A549 (cell line): ENCODE results near the gene IL22RA2. TPM values are rescaled to one million over a fixed set of nuclear protein-coding genes. Genes with fewer than 3 reads are reported as not detected.

Experiments used
- ATAC-seq, 2 experiments: fragments of 200-7000 bp in 1 of 2; fragments of >200 bp in 1 of 2; cut with Nextera tagmentation in 1 of 2; cut with Tn5 transposase in 1 of 2; 3 replicates each; pipeline versions ENCODE4 v1.8.0 to v1.9.1; 2018 to 2020; ENCODE audit warnings: mild to moderate bottlenecking in 1 of 2, moderate library complexity in 1 of 2
- CTCF ChIA-PET: fragments of 300-600 bp; sonication (Branson Sonifier 250); formaldehyde crosslinking; extraction: SDS; loops from one replicate; lab custom pipeline; 2021; ENCODE audit warnings: antibody characterized with exemption, inconsistent platforms; lab: Yijun Ruan, JAX
- POLR2A ChIA-PET: fragments of 350-600 bp; formaldehyde crosslinking; extraction: SDS; loops from one replicate; lab custom pipeline; 2021; ENCODE audit warnings: antibody characterized with exemption, inconsistent platforms; lab: Yijun Ruan, JAX
- DNase-seq, 2 experiments: peaks; one replicate each; pipeline versions ENCODE4 v3.0.0 to v3.0.0-alpha.2; 2011 to 2016; ENCODE audit warnings: low read depth in 1 of 2, low spot score in 1 of 2
- FAIRE-seq: peaks from 2 replicates; lab custom pipeline; 2011; peaks lifted over from hg19 to GRCh38; lab: Jason Lieb, UNC
- H3K27ac ChIP-seq, 2 experiments: fragments of >200 bp; sonication (Bioruptor Twin); formaldehyde crosslinking; 3 replicates each; pipeline ENCODE4 v1.5.1; 2016 to 2017
- H3K4me1 ChIP-seq: fragments of >200 bp; sonication (Bioruptor Twin); formaldehyde crosslinking; 3 replicates; pipeline ENCODE4 v1.6.1; 2016
- H3K4me2 ChIP-seq: fragments of >200 bp; sonication (Bioruptor Twin); formaldehyde crosslinking; 3 replicates; pipeline ENCODE4 v1.6.1; 2016
- H3K4me3 ChIP-seq: fragments of >200 bp; sonication (Bioruptor Twin); formaldehyde crosslinking; 3 replicates; pipeline ENCODE4 v1.5.1; 2016
- H3K9me3 ChIP-seq: fragments of >200 bp; sonication (Bioruptor Twin); formaldehyde crosslinking; 3 replicates; pipeline ENCODE4 v1.6.1; 2016
- ATOH8 ChIP-seq: fragments of 250-450 bp; sonication (Bioruptor Pico); IDR thresholded peaks from 2 replicates; pipeline ENCODE4 v1.5.0; 2020; ENCODE audit warnings: low read depth, mild to moderate bottlenecking, moderate library complexity
- BHLHE40 ChIP-seq: IDR thresholded peaks from 2 replicates; pipeline ENCODE4 v1.6.1; 2012; ENCODE audit warnings: low read depth, low read length, inconsistent platforms
- CBX8 ChIP-seq: fragments of 200-600 bp; sonication (generic); IDR thresholded peaks from 2 replicates; pipeline ENCODE4 v1.6.1; 2016
- CHD2 ChIP-seq: fragments of 150-350 bp; IDR thresholded peaks from 2 replicates; pipeline ENCODE4 v1.6.1; 2014; ENCODE audit warnings: low read length; ENCODE audit not compliant: partially characterized antibody
- CHD4 ChIP-seq: fragments of 200-600 bp; sonication (generic); IDR thresholded peaks from 2 replicates; pipeline ENCODE4 v1.6.1; 2016; ENCODE audit warnings: antibody characterized with exemption, mild to moderate bottlenecking, borderline replicate concordance
- EHF ChIP-seq: fragments of 250-450 bp; sonication (Bioruptor Pico); IDR thresholded peaks from 2 replicates; pipeline ENCODE4 v1.5.0; 2020; ENCODE audit warnings: mild to moderate bottlenecking
- EHMT2 ChIP-seq: fragments of 200-600 bp; sonication (generic); IDR thresholded peaks from 2 replicates; pipeline ENCODE4 v1.6.1; 2016; ENCODE audit warnings: antibody characterized with exemption, low read depth, mild to moderate bottlenecking, moderate library complexity
- EP300 ChIP-seq, 2 experiments: fragments of >200 bp; sonication (Bioruptor Twin); formaldehyde crosslinking; IDR thresholded peaks; 2 replicates in 1 of 2; 3 replicates in 1 of 2; pipeline ENCODE4 v1.6.1; 2016 to 2017
- ESRRA ChIP-seq: fragments of 150-350 bp; IDR thresholded peaks from 2 replicates; pipeline ENCODE4 v1.6.1; 2014; ENCODE audit warnings: mild to moderate bottlenecking, low read length, borderline replicate concordance
- FOSB ChIP-seq: fragments of 250-450 bp; sonication (Bioruptor Pico); IDR thresholded peaks from 2 replicates; pipeline ENCODE4 v1.5.0; 2020; ENCODE audit warnings: mild to moderate bottlenecking, moderate library complexity
- FOSL2 ChIP-seq, 2 experiments: fragments of 450-650 bp in 1 of 2; fragments of >200 bp in 1 of 2; sonication (Bioruptor Twin) in 1 of 2; formaldehyde crosslinking; IDR thresholded peaks; 2 replicates each; pipeline versions ENCODE4 v1.5.0 to v1.6.1; 2016 to 2020; ENCODE audit warnings: mild to moderate bottlenecking in 1 of 2, moderate library complexity in 1 of 2
- GATA3 ChIP-seq: IDR thresholded peaks from 2 replicates; pipeline ENCODE4 v1.6.1; 2012; ENCODE audit warnings: borderline replicate concordance
- HEYL ChIP-seq: fragments of 250-450 bp; sonication (Bioruptor Pico); IDR thresholded peaks from 2 replicates; pipeline ENCODE4 v1.8.0; 2021; ENCODE audit warnings: mild to moderate bottlenecking, moderate library complexity
- JUNB ChIP-seq: fragments of >200 bp; sonication (Bioruptor Twin); formaldehyde crosslinking; IDR thresholded peaks from 2 replicates; pipeline ENCODE4 v1.6.1; 2016
- MAFK ChIP-seq: fragments of 450-650 bp; IDR thresholded peaks from 2 replicates; pipeline ENCODE4 v1.6.1; 2014; ENCODE audit not compliant: partially characterized antibody
- MAZ ChIP-seq: fragments of 150-350 bp; IDR thresholded peaks from 2 replicates; pipeline ENCODE4 v1.6.1; 2014; ENCODE audit warnings: antibody characterized with exemption, low read depth, low read length, borderline replicate concordance
- NFE2L2 ChIP-seq: fragments of 150-350 bp; conservative IDR thresholded peaks from 2 replicates; pipeline ENCODE4 v1.6.1; 2014; ENCODE audit warnings: low read length
- POLR2A ChIP-seq: IDR thresholded peaks from 2 replicates; pipeline ENCODE4 v1.6.1; 2012; ENCODE audit warnings: mild to moderate bottlenecking, low read length
- POLR2AphosphoS2 ChIP-seq: conservative IDR thresholded peaks from 2 replicates; pipeline ENCODE4 v1.6.1; 2012; ENCODE audit warnings: low read length, improper control_type of control experiment, inconsistent platforms
- RAD21 ChIP-seq, 2 experiments: fragments of >200 bp in 1 of 2; sonication (Bioruptor Twin) in 1 of 2; formaldehyde crosslinking in 1 of 2; IDR thresholded peaks in 1 of 2; conservative IDR thresholded peaks in 1 of 2; 2 replicates in 1 of 2; 3 replicates in 1 of 2; pipeline ENCODE4 v1.6.1; 2012 to 2018; ENCODE audit warnings: inconsistent platforms in 1 of 2
- RARB ChIP-seq: fragments of 250-450 bp; sonication (Bioruptor Pico); IDR thresholded peaks from 2 replicates; pipeline ENCODE4 v1.8.0; 2021; ENCODE audit warnings: mild to moderate bottlenecking, moderate library complexity
- REST ChIP-seq: fragments of 200-600 bp; sonication (generic); IDR thresholded peaks from 2 replicates; pipeline ENCODE4 v1.6.1; 2016; ENCODE audit warnings: antibody characterized with exemption, mild to moderate bottlenecking, moderate library complexity
- TFCP2L1 ChIP-seq: fragments of 250-450 bp; sonication (Bioruptor Pico); IDR thresholded peaks from 2 replicates; pipeline ENCODE4 v1.5.0; 2021; ENCODE audit warnings: mild to moderate bottlenecking
- WGBS: methylation state at CpG from one replicate; pipeline ENCODE4 v1.1.6; 2017; ENCODE audit errors: missing lambda C conversion rate; 5-methylcytosine and 5-hydroxymethylcytosine counted together
- polyA plus RNA-seq, 4 experiments: library from polyadenylated mRNA; depleted of rRNA in 3 of 4; stranded (reverse); fragments of >200 nt; fragmentation: RNase III in 1 of 4; extraction: RNeasy Plus Mini Kit Qiagen cat#74134 plus additional on column Dnase treatment in 1 of 4; gene quantifications; 2 replicates in 3 of 4; 3 replicates in 1 of 4; pipeline ENCODE4 v1.2.3, GENCODE V29; 2011 to 2017

IL22RA2 gene
- polyA plus RNA-seq, 2 of the 4 experiments (the other 2 are of a cell fraction): not detected

GRCh38 chr6:137172734-137173431 is 561 bp downstream of the IL22RA2 start:
- no peak for ATAC-seq
- TF ChIP-seq MAZ: no peak
- TF ChIP-seq EP300 (IDR thresholded peaks at IDR 0.05): no peak
- no peak for TF ChIP-seq POLR2A
- TF ChIP-seq, all 56 proteins: peak for 0
- no peaks in the 10 kb centered on the region for H3K9me3 ChIP-seq
- ChIA-PET CTCF (interaction anchor here (2.2 kb wide), 1 partner anchor 79 kb away, joined by 10 read pairs; no protein-coding TSS in a partner anchor), POLR2A (no interaction called here)
- FAIRE-seq: no peak
- DNase-seq: no peak
- H3K4me1 ChIP-seq: no peaks in the 10 kb centered on the region
- no peak overlapping the region for H3K27ac ChIP-seq
- no peak overlapping the region for H3K4me2 ChIP-seq
- H3K4me3 ChIP-seq: no peak overlapping the region
- 94% methylated on average over 11 of the region's 11 CpGs for WGBS

GRCh38 chr6:137171824-137172733 is 1.4 kb downstream of the IL22RA2 start:
- no peak overlapping the region for H3K4me3 ChIP-seq
- H3K27ac ChIP-seq: no peak overlapping the region
- TF ChIP-seq ATOH8: no peak
- no peak for TF ChIP-seq GATA3
- TF ChIP-seq POLR2AphosphoS2: no peak
- FAIRE-seq (no peak), DNase-seq (no peak), ATAC-seq (no peak)
- POLR2A ChIA-PET: no interaction called here
- CTCF ChIA-PET: interaction anchor here (0.9 to 2.2 kb wide), 2 partner anchors 78 to 528 kb away, joined by 3 to 10 read pairs; no protein-coding TSS in a partner anchor
- H3K4me2 ChIP-seq: no peak overlapping the region
- H3K9me3 ChIP-seq: no peaks in the 10 kb centered on the region
- 44% methylated on average over 13 of the region's 13 CpGs for WGBS
- H3K4me1 ChIP-seq: no peaks in the 10 kb centered on the region

GRCh38 chr6:137171053-137171374 is 2.4 kb downstream of the IL22RA2 start:
- CTCF ChIA-PET: interaction anchor here (2.2 kb wide), 1 partner anchor 77 kb away, joined by 10 read pairs; no protein-coding TSS in a partner anchor
- Histone ChIP-seq H3K4me2 (no peak overlapping the region), H3K27ac (no peak overlapping the region), H3K4me1 (no peaks in the 10 kb centered on the region), H3K4me3 (no peak overlapping the region), H3K9me3 (no peaks in the 10 kb centered on the region)
- ATAC-seq: no peak
- WGBS: 48% methylated on average over 1 of the region's 1 CpG
- no peak for DNase-seq
- POLR2A ChIA-PET: no interaction called here
- FAIRE-seq: no peak
- TF ChIP-seq CHD2: no peak
- no peak for TF ChIP-seq FOSB (CRISPR knock-in tag)

- Histone ChIP-seq H3K4me2 (no peak overlapping the region), H3K27ac (no peak overlapping the region), H3K4me1 (no peaks in the 10 kb centered on the region), H3K9me3 (no peaks in the 10 kb centered on the region), H3K4me3 (no peak overlapping the region)
- 70% methylated on average over 13 of the region's 13 CpGs for WGBS
- CTCF ChIA-PET: interaction anchor here (0.7 to 1.3 kb wide), 2 partner anchors 21 to 76 kb away, joined by 3 to 4 read pairs; no protein-coding TSS in a partner anchor
- FAIRE-seq: no peak
- DNase-seq: no peak
- POLR2A ChIA-PET: no interaction called here
- no peak for ATAC-seq
- TF ChIP-seq JUNB (no peak), BHLHE40 (no peak), EHF (CRISPR knock-in tag) (no peak), MAFK (no peak), NFE2L2 (no peak), ESRRA (no peak), TFCP2L1 (CRISPR knock-in tag) (no peak), CBX8 (no peak), EHMT2 (no peak), GATA3 (no peak), REST (no peak), CHD4 (no peak), RARB (CRISPR knock-in tag) (no peak), RAD21 (conservative IDR thresholded peaks at IDR 0.05 in 1 of 2, IDR thresholded peaks at IDR 0.05 in 1 of 2) (no peak), FOSL2 (IDR thresholded peaks at IDR 0.05) (no peak), FOSL2 (CRISPR knock-in tag; IDR thresholded peaks at IDR 0.05) (no peak), HEYL (CRISPR knock-in tag) (no peak)
These were observed 3.0 kb downstream of the IL22RA2 start for GRCh38 chr6:137170266-137171052.
